Esophagus muscularis mucosa (tissue), 4 donors: ENCODE data around the gene CTNNA3. TPM values are rescaled to one million over a fixed set of nuclear protein-coding genes. Genes with fewer than 3 reads are reported as not detected.
"Not testable (repeated sequence)": the region's sequence is repeated elsewhere in the genome, so short reads cannot be mapped to it uniquely, and the experiment has no call there.

Experiments used
- DNase-seq: peaks from one replicate; pipeline ENCODE4 v3.0.0-alpha.2; 2017; ENCODE audit errors: extremely low spot score
- H3K27ac ChIP-seq, 4 donors: fragments of 200-600 bp; sonication (generic); replicated peaks in 1 of 4; 1 replicate in 3 of 4; 2 replicates in 1 of 4; pipeline ENCODE4 v1.5.1; 2016 to 2019; ENCODE audit warnings: mild to moderate bottlenecking in 1 of 4
- H3K27me3 ChIP-seq, 4 donors: fragments of 200-600 bp; sonication (generic); one replicate each; pipeline versions ENCODE4 v1.5.1 to v1.6.0; 2016 to 2019
- H3K36me3 ChIP-seq, 4 donors: fragments of 200-600 bp; sonication (generic); one replicate each; pipeline ENCODE4 v1.5.1; 2016 to 2019
- H3K4me1 ChIP-seq, 4 donors: fragments of 200-600 bp; sonication (generic); one replicate each; pipeline ENCODE4 v1.5.1; 2016 to 2019
- H3K4me3 ChIP-seq, 4 donors: fragments of 200-600 bp; sonication (generic); 1 replicate in 2 of 4; 2 replicates in 2 of 4; pipeline ENCODE4 v1.5.1; 2016 to 2019; ENCODE audit warnings: mild to moderate bottlenecking in 4 of 4, moderate library complexity in 1 of 4
- H3K9me3 ChIP-seq, 4 donors: fragments of 200-600 bp; sonication (generic); 1 replicate in 3 of 4; 2 replicates in 1 of 4; pipeline ENCODE4 v1.5.1; 2016 to 2019
- CTCF ChIP-seq, 3 experiments: fragments of 200-600 bp in 2 of 3; fragments of 450-650 bp in 1 of 3; sonication (generic) in 2 of 3; IDR thresholded peaks; one replicate each; pipeline ENCODE4 v1.5.1; 2017 to 2019; ENCODE audit warnings: antibody characterized with exemption in 3 of 3, mild to moderate bottlenecking in 2 of 3, moderate library complexity in 1 of 3
- EP300 ChIP-seq: sonication (generic); formaldehyde crosslinking; IDR thresholded peaks from one replicate; pipeline ENCODE4 v1.6.1; 2017; ENCODE audit warnings: antibody characterized with exemption
- POLR2A ChIP-seq: fragments of 450-650 bp; IDR thresholded peaks from one replicate; pipeline ENCODE4 v1.6.1; 2017; ENCODE audit warnings: antibody characterized with exemption, moderate library complexity, mild to moderate bottlenecking, low read depth
- POLR2AphosphoS5 ChIP-seq, 2 donors: sonication (generic); formaldehyde crosslinking; IDR thresholded peaks; one replicate each; pipeline ENCODE4 v1.6.1; 2017; ENCODE audit warnings: antibody characterized with exemption in 2 of 2
- WGBS: methylation state at CpG from one replicate; pipeline ENCODE4 v1.1.5; 2018; 5-methylcytosine and 5-hydroxymethylcytosine counted together
- intact Hi-C: fragments of 100-400 bp; cut with DNase I; formaldehyde crosslinking; loops from one replicate; pipeline ENCODE4 v1.15.1; 2023
- total RNA-seq, 4 donors: library from RNA; depleted of rRNA; stranded (reverse); fragments of >200 nt; gene quantifications; one replicate each; pipeline versions ENCODE4 v1.1.0 to v1.2.1, GENCODE V29; 2016

The CTNNA3 gene
- total RNA-seq, 4 donors from 2014 or later, result 5.1 to 27.8 (median 17.6) TPM

GRCh38 chr10:67596641-67597040, 99.4 kb downstream of the CTNNA3 start:
- Histone ChIP-seq H3K27ac (no peak overlapping the region), H3K27me3 (no peaks in the 10 kb centered on the region), H3K4me1 (peaks cover 0 to 3% (median 0%) of the 10 kb centered on the region in 4 donors), H3K4me3 (no peak overlapping the region), H3K36me3 (no peaks in the 10 kb centered on the region), H3K9me3 (peaks cover 0 to 4% (median 0%) of the 10 kb centered on the region in 4 donors)
- TF ChIP-seq POLR2AphosphoS5 (IDR thresholded peaks at IDR 0.05), result no peak
- TF ChIP-seq CTCF (IDR thresholded peaks at IDR 0.05), result no peak
- no peak for TF ChIP-seq POLR2A
- TF ChIP-seq EP300, result no peak
- no peak for DNase-seq
- intact Hi-C loops, result no loop called here

- no peak for TF ChIP-seq CTCF (IDR thresholded peaks at IDR 0.05)
- no peak for TF ChIP-seq EP300
- no peak for TF ChIP-seq POLR2A
- TF ChIP-seq POLR2AphosphoS5 (IDR thresholded peaks at IDR 0.05), result no peak
- no peak for DNase-seq
- H3K4me1 ChIP-seq, result no peaks in the 10 kb centered on the region
- H3K36me3 ChIP-seq, result no peaks in the 10 kb centered on the region
- no peaks in the 10 kb centered on the region for H3K27me3 ChIP-seq
- intact Hi-C loops, result no loop called here
- no peak overlapping the region for H3K4me3 ChIP-seq
- H3K27ac ChIP-seq, result no peak overlapping the region
- WGBS, result 93% methylated on average over 2 of the region's 2 CpGs
- peaks cover 0 to 17% (median 9%) of the 10 kb centered on the region in 4 donors for H3K9me3 ChIP-seq
These were observed 108.2 kb downstream of the CTNNA3 start for GRCh38 chr10:67587771-67588170.

GRCh38 chr10:67575532-67575931, 120.5 kb downstream of the CTNNA3 start:
- no peaks in the 10 kb centered on the region for H3K4me1 ChIP-seq
- H3K9me3 ChIP-seq, result no peaks in the 10 kb centered on the region
- TF ChIP-seq CTCF (IDR thresholded peaks at IDR 0.05), result no peak
- no peak for TF ChIP-seq POLR2A
- no peak for TF ChIP-seq POLR2AphosphoS5 (IDR thresholded peaks at IDR 0.05)
- no peaks in the 10 kb centered on the region for H3K27me3 ChIP-seq
- no peak overlapping the region for H3K4me3 ChIP-seq
- no peaks in the 10 kb centered on the region for H3K36me3 ChIP-seq
- WGBS, result 75% methylated on average over 1 of the region's 1 CpG
- intact Hi-C loops, result no loop called here
- DNase-seq, result no peak
- no peak overlapping the region for H3K27ac ChIP-seq

- Histone ChIP-seq H3K4me3 (no peak overlapping the region), H3K36me3 (no peaks in the 10 kb centered on the region), H3K27me3 (no peaks in the 10 kb centered on the region), H3K27ac (no peak overlapping the region), H3K4me1 (no peaks in the 10 kb centered on the region), H3K9me3 (no peaks in the 10 kb centered on the region)
- no peak for TF ChIP-seq POLR2A
- TF ChIP-seq EP300, result no peak
- TF ChIP-seq POLR2AphosphoS5 (IDR thresholded peaks at IDR 0.05), result no peak
- TF ChIP-seq CTCF (IDR thresholded peaks at IDR 0.05), result no peak
- 74% methylated on average over 1 of the region's 1 CpG for WGBS
- DNase-seq, result no peak
- intact Hi-C loops, result no loop called here
These were observed 122.5 kb downstream of the CTNNA3 start for GRCh38 chr10:67573484-67573883.

GRCh38 chr10:67571503-67571902, 124.5 kb downstream of the CTNNA3 start:
- DNase-seq, result no peak
- Histone ChIP-seq H3K27ac (no peak overlapping the region), H3K9me3 (no peaks in the 10 kb centered on the region), H3K36me3 (no peaks in the 10 kb centered on the region), H3K4me1 (no peaks in the 10 kb centered on the region), H3K27me3 (no peaks in the 10 kb centered on the region), H3K4me3 (no peak overlapping the region)
- 77% methylated on average over 5 of the region's 5 CpGs for WGBS
- intact Hi-C loops, result no loop called here
- TF ChIP-seq POLR2A, result no peak
- TF ChIP-seq POLR2AphosphoS5 (IDR thresholded peaks at IDR 0.05), result no peak
- TF ChIP-seq CTCF (IDR thresholded peaks at IDR 0.05), result no peak
- no peak for TF ChIP-seq EP300

- H3K9me3 ChIP-seq, H3K36me3 ChIP-seq, H3K27ac ChIP-seq, DNase-seq, H3K27me3 ChIP-seq, H3K4me1 ChIP-seq, intact Hi-C loops, H3K4me3 ChIP-seq: not testable (repeated sequence)
- WGBS, result 98% methylated on average over 14 of the region's 14 CpGs
These were observed 137.7 kb downstream of the CTNNA3 start for GRCh38 chr10:67558311-67558710.
